Thoracic aorta (tissue), 2 donors: ENCODE data around the gene RSU1. TPM values are rescaled to one million over a fixed set of nuclear protein-coding genes. Genes with fewer than 3 reads are reported as not detected.

ENCODE experiments used
- ATAC-seq: fragments of 150-250 bp; one replicate; pipeline ENCODE4 v1.8.0; 2017; ENCODE audit warnings: low read depth; ENCODE audit not compliant: insufficient number of reproducible peaks, low FRiP score
- DNase-seq: peaks from one replicate; pipeline ENCODE4 v3.0.0-alpha.2; 2020; ENCODE audit warnings: low spot score
- H3K27ac ChIP-seq, 2 donors: fragments of 200-600 bp; sonication (generic); 1 replicate in 1 of 2; 2 replicates in 1 of 2; pipeline ENCODE4 v1.5.1; 2016; ENCODE audit warnings: mild to moderate bottlenecking in 2 of 2, moderate library complexity in 2 of 2
- H3K27me3 ChIP-seq: fragments of 200-600 bp; sonication (generic); replicated peaks from 2 replicates; pipeline ENCODE4 v1.6.0; 2016; ENCODE audit warnings: mild to moderate bottlenecking; ENCODE audit not compliant: insufficient read depth
- H3K36me3 ChIP-seq: fragments of 200-600 bp; sonication (generic); one replicate; pipeline ENCODE4 v1.5.1; 2016
- H3K4me1 ChIP-seq, 2 donors: fragments of 200-600 bp; sonication (generic); 1 replicate in 1 of 2; 2 replicates in 1 of 2; pipeline versions ENCODE4 v1.5.1 to v1.6.0; 2016; ENCODE audit warnings: low read depth in 2 of 2, mild to moderate bottlenecking in 1 of 2; ENCODE audit not compliant: control insufficient read depth in 1 of 2
- H3K4me3 ChIP-seq: fragments of 200-600 bp; sonication (generic); 2 replicates; pipeline ENCODE4 v1.5.1; 2016; ENCODE audit warnings: mild to moderate bottlenecking
- H3K9me3 ChIP-seq: fragments of 200-600 bp; sonication (generic); 2 replicates; pipeline ENCODE4 v1.5.1; 2016
- CTCF ChIP-seq: fragments of 200-600 bp; sonication (generic); IDR thresholded peaks from one replicate; pipeline ENCODE4 v1.5.1; 2019; ENCODE audit warnings: antibody characterized with exemption
- total RNA-seq, 2 donors: library from RNA; depleted of rRNA; stranded (reverse); fragments of >200 nt; gene quantifications; one replicate each; pipeline versions ENCODE4 v1.1.0 to v1.2.3, GENCODE V29; 2016

RSU1 gene
- total RNA-seq, 2 donors from 2014 or later: 88.0 to 122 TPM

GRCh38 chr10:16770670-16771069 is 46.6 kb downstream of the RSU1 start:
- no peak for TF ChIP-seq CTCF
- no peak overlapping the region for H3K4me3 ChIP-seq
- DNase-seq (no peak), ATAC-seq (no peak)
- no peaks in the 10 kb centered on the region for H3K9me3 ChIP-seq
- no peaks in the 10 kb centered on the region for H3K27me3 ChIP-seq
- H3K4me1 ChIP-seq: no peaks in the 10 kb centered on the region
- no peak overlapping the region for H3K27ac ChIP-seq
- H3K36me3 ChIP-seq: no peaks in the 10 kb centered on the region

- H3K9me3 ChIP-seq: no peaks in the 10 kb centered on the region
- no peaks in the 10 kb centered on the region for H3K27me3 ChIP-seq
- ATAC-seq (no peak), DNase-seq (no peak)
- H3K4me3 ChIP-seq: no peak overlapping the region
- TF ChIP-seq CTCF: no peak
- no peaks in the 10 kb centered on the region for H3K4me1 ChIP-seq
- no peak overlapping the region for H3K27ac ChIP-seq
- H3K36me3 ChIP-seq: no peaks in the 10 kb centered on the region
Measured at GRCh38 chr10:16770141-16770540, 47.1 kb downstream of the RSU1 start.

- H3K9me3 ChIP-seq: no peaks in the 10 kb centered on the region
- no peaks in the 10 kb centered on the region for H3K27me3 ChIP-seq
- no peak overlapping the region for H3K27ac ChIP-seq
- DNase-seq: no peak
- no peaks in the 10 kb centered on the region for H3K4me1 ChIP-seq
- peaks cover under 1% of the 10 kb centered on the region for H3K36me3 ChIP-seq
- ATAC-seq: no peak
- TF ChIP-seq CTCF: no peak
- H3K4me3 ChIP-seq: no peak overlapping the region
Measured at GRCh38 chr10:16769331-16769730, 47.9 kb downstream of the RSU1 start.

GRCh38 chr10:16768702-16769101 is 48.5 kb downstream of the RSU1 start:
- Histone ChIP-seq H3K4me1 (no peaks in the 10 kb centered on the region), H3K36me3 (peaks cover 3% of the 10 kb centered on the region), H3K4me3 (no peak overlapping the region), H3K27ac (no peak overlapping the region), H3K9me3 (no peaks in the 10 kb centered on the region), H3K27me3 (no peaks in the 10 kb centered on the region)
- DNase-seq: no peak
- TF ChIP-seq CTCF: no peak
- ATAC-seq: no peak

- no peak for ATAC-seq
- no peak for DNase-seq
- H3K9me3 ChIP-seq: no peaks in the 10 kb centered on the region
- H3K27me3 ChIP-seq: no peaks in the 10 kb centered on the region
- H3K4me3 ChIP-seq: no peak overlapping the region
- H3K27ac ChIP-seq: no peak overlapping the region
- no peaks in the 10 kb centered on the region for H3K4me1 ChIP-seq
- H3K36me3 ChIP-seq: peaks cover 6% of the 10 kb centered on the region
- TF ChIP-seq CTCF: no peak
Measured at GRCh38 chr10:16765509-16766375, 51.5 kb downstream of the RSU1 start.
